HFFc6 (cell line): Measurements from ENCODE around the gene SLC35A4. TPM values are rescaled to one million over a fixed set of nuclear protein-coding genes. Genes with fewer than 3 reads are reported as not detected.
"Not testable (repeated sequence)": the region's sequence is repeated elsewhere in the genome, so short reads cannot be mapped to it uniquely, and the experiment has no call there.

ENCODE experiments used
- DNase-seq: peaks from one replicate; pipeline ENCODE4 v3.0.0-alpha.2; 2018
- H3K27ac Mint-ChIP-seq: 2 replicates; pipeline ENCODE4 v1.8.0; 2020; ENCODE audit warnings: mild to moderate bottlenecking, mixed read lengths
- H3K27me3 Mint-ChIP-seq: 2 replicates; pipeline ENCODE4 v1.8.0; 2021; ENCODE audit warnings: mild to moderate bottlenecking, moderate library complexity, mixed read lengths; ENCODE audit not compliant: insufficient read depth
- H3K36me3 Mint-ChIP-seq: 2 replicates; pipeline ENCODE4 v1.8.0; 2021; ENCODE audit warnings: low read depth, mixed read lengths
- H3K4me1 Mint-ChIP-seq: 2 replicates; pipeline ENCODE4 v1.8.0; 2020; ENCODE audit warnings: low read depth, mixed read lengths
- H3K4me3 Mint-ChIP-seq: 2 replicates; pipeline ENCODE4 v1.8.0; 2020; ENCODE audit warnings: mild to moderate bottlenecking, moderate library complexity, mixed read lengths
- H3K9me3 Mint-ChIP-seq: 2 replicates; pipeline ENCODE4 v1.8.0; 2020; ENCODE audit warnings: mild to moderate bottlenecking, mixed read lengths
- CTCF ChIP-seq: fragments of 200-600 bp; sonication (generic); IDR thresholded peaks from 2 replicates; pipeline ENCODE4 v1.5.0; 2021; ENCODE audit warnings: antibody characterized with exemption, mild to moderate bottlenecking
- total RNA-seq, 6 experiments: library from RNA; stranded (reverse); fragmentation: NEBNext Ultra II Directional; extraction: Animal tissue kit (Norgen Biotek cat#: 25700); gene quantifications; 2 replicates in 1 of 6; 3 replicates in 5 of 6; pipeline ENCODE4 v1.2.3, GENCODE V29; 2021

SLC35A4 gene
- total RNA-seq, 6 experiments from 2014 or later: 64.1 to 72.8 (median 71.2) TPM

GRCh38 chr5:140590861-140591260 is 26.2 kb downstream of the SLC35A4 start:
- Mint-ChIP-seq H3K27ac (no peak overlapping the region), H3K4me1 (peaks cover 38% of the 10 kb centered on the region), H3K27me3 (peaks cover 2% of the 10 kb centered on the region), H3K9me3 (no peaks in the 10 kb centered on the region), H3K36me3 (no peaks in the 10 kb centered on the region), H3K4me3 (no peak overlapping the region)
- no peak for TF ChIP-seq CTCF
- no peak for DNase-seq

- DNase-seq: peak; percentile 59
- H3K4me3 Mint-ChIP-seq: peak overlapping the region; percentile 13; the same call in 1 of the 2 replicates
- no peaks in the 10 kb centered on the region for H3K36me3 Mint-ChIP-seq
- 0 out of 2 replicates have a peak overlapping the region, but pooled peaks have one; percentile 12 for H3K27ac Mint-ChIP-seq
- peaks cover 2% of the 10 kb centered on the region for H3K27me3 Mint-ChIP-seq
- no peaks in the 10 kb centered on the region for H3K9me3 Mint-ChIP-seq
- TF ChIP-seq CTCF: no peak
- peaks cover 38% of the 10 kb centered on the region for H3K4me1 Mint-ChIP-seq
These were observed 27.2 kb downstream of the SLC35A4 start for GRCh38 chr5:140591747-140592372.

- H3K27me3 Mint-ChIP-seq, DNase-seq, H3K9me3 Mint-ChIP-seq, H3K36me3 Mint-ChIP-seq, H3K27ac Mint-ChIP-seq: not testable (repeated sequence)
- peaks cover 32% of the 10 kb centered on the region for H3K4me1 Mint-ChIP-seq
- peak overlapping the region; percentile 33; the same call in 1 of the 2 replicates for H3K4me3 Mint-ChIP-seq
These were observed 28.4 kb downstream of the SLC35A4 start for GRCh38 chr5:140593070-140593469.

- peaks cover 21% of the 10 kb centered on the region for H3K4me1 Mint-ChIP-seq
These were observed 29.5 kb downstream of the SLC35A4 start for GRCh38 chr5:140594169-140594568.

GRCh38 chr5:140595538-140596300 is 31.1 kb downstream of the SLC35A4 start:
- peaks cover 13% of the 10 kb centered on the region for H3K4me1 Mint-ChIP-seq
- peaks cover 2% of the 10 kb centered on the region for H3K27me3 Mint-ChIP-seq
- TF ChIP-seq CTCF: no peak
- H3K4me3 Mint-ChIP-seq: no peak overlapping the region
- no peaks in the 10 kb centered on the region for H3K9me3 Mint-ChIP-seq
- DNase-seq: no peak
- H3K27ac Mint-ChIP-seq: no peak overlapping the region
- no peaks in the 10 kb centered on the region for H3K36me3 Mint-ChIP-seq

More at GRCh38 chr5:140594169-140594568, 29.5 kb downstream of the SLC35A4 start:
- Mint-ChIP-seq H3K27me3 (peaks cover under 1% of the 10 kb centered on the region), H3K4me3 (no peak overlapping the region), H3K36me3 (no peaks in the 10 kb centered on the region), H3K27ac (no peak overlapping the region), H3K9me3 (no peaks in the 10 kb centered on the region)
- DNase-seq: no peak
- TF ChIP-seq CTCF: no peak

GRCh38 chr5:140596321-140596741 is 31.7 kb downstream of the SLC35A4 start:
- no peak overlapping the region for H3K27ac Mint-ChIP-seq
- DNase-seq: no peak
- no peak for TF ChIP-seq CTCF
- H3K36me3 Mint-ChIP-seq: no peaks in the 10 kb centered on the region
- H3K27me3 Mint-ChIP-seq: peaks cover 2% of the 10 kb centered on the region
- no peaks in the 10 kb centered on the region for H3K9me3 Mint-ChIP-seq
- no peak overlapping the region for H3K4me3 Mint-ChIP-seq
- H3K4me1 Mint-ChIP-seq: peaks cover 10% of the 10 kb centered on the region
